ENCODE results near the gene MACROD2. TPM values are rescaled to one million over a fixed set of nuclear protein-coding genes. Genes with fewer than 3 reads are reported as not detected.

The MACROD2 gene
- total RNA-seq, 4 donors from 2014 or later, result 4.6 to 33.0 (median 8.3) TPM

DNA sequence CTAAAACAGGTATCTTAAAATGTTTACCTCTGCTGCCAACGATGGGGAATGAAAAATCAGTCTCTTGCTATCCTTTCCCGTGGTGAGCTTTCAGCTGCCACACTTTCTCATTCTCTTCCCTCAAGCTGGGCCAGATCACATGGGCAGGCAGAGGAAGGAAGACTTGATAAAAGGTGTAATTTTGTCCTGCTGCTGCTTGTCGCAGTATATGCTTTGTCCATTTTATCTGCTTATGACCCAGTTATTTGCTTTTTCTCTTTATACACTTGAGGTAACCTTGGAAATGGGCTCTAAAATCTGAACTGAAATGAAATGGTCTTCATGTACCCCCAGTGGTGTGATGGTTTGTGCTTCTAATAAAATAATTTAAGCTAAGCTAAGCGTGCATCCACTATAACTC, 1038.0 kb downstream of the MACROD2 start:
- Histone ChIP-seq H3K36me3 (no peaks in the 10 kb centered on the region), H3K4me1 (no peaks in the 10 kb centered on the region), H3K4me3 (no peak overlapping the region), H3K27me3 (no peaks in the 10 kb centered on the region), H3K9me3 (no peaks in the 10 kb centered on the region), H3K27ac (no peak overlapping the region)
- intact Hi-C loops (cut with DNase I; ENCODE audit: low total_unique reads) (loop anchor here (5.0 kb wide), 1 partner anchor 854 kb away; no protein-coding TSS in a partner anchor), in situ Hi-C loops (cut with MboI; ENCODE audit: low pct_ligation_motif_present in 1 of 4, low pct_unique_long_range_greater_than_20kb in 1 of 4, low sequenced_read_pairs in 3 of 4) (no loop called here)
- WGBS, 2 donors (ENCODE audit: low coverage in 1 of 2), result 71 to 76% methylated on average over 4 of the region's 4 CpGs
- TF ChIP-seq EP300 (IDR thresholded peaks at IDR 0.05; ENCODE audit: low read depth) (no peak), POLR2AphosphoS5 (IDR thresholded peaks at IDR 0.05) (no peak), POLR2A (IDR thresholded peaks at IDR 0.05) (no peak)
- TF ChIP-seq, protein P1, sequence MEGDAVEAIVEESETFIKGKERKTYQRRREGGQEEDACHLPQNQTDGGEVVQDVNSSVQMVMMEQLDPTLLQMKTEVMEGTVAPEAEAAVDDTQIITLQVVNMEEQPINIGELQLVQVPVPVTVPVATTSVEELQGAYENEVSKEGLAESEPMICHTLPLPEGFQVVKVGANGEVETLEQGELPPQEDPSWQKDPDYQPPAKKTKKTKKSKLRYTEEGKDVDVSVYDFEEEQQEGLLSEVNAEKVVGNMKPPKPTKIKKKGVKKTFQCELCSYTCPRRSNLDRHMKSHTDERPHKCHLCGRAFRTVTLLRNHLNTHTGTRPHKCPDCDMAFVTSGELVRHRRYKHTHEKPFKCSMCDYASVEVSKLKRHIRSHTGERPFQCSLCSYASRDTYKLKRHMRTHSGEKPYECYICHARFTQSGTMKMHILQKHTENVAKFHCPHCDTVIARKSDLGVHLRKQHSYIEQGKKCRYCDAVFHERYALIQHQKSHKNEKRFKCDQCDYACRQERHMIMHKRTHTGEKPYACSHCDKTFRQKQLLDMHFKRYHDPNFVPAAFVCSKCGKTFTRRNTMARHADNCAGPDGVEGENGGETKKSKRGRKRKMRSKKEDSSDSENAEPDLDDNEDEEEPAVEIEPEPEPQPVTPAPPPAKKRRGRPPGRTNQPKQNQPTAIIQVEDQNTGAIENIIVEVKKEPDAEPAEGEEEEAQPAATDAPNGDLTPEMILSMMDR (IDR thresholded peaks at IDR 0.05), result no peak
- no peak for DNase-seq

DNA sequence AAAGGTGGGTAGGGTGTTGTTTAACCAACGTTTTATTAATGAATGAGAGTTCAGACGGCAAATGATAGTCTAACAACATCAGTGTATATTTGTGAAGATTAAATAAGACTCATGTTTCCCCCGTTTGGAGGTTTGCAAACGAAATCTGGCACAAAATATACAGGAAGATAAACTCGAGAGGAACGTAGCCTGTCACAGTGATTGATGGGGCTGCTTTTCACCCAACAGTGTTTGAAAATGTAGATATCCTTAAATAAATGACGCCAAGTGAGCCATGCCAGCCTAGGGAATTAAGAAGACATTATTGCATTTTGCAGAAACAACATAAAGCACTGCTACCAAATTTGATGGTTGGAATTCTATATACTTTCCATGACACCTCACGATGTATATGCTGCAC, 1038.6 kb downstream of the MACROD2 start:
- no peak overlapping the region for H3K27ac ChIP-seq
- no peak for TF ChIP-seq POLR2A (IDR thresholded peaks at IDR 0.05)
- no peak for TF ChIP-seq EP300 (IDR thresholded peaks at IDR 0.05; ENCODE audit: low read depth)
- TF ChIP-seq POLR2AphosphoS5 (IDR thresholded peaks at IDR 0.05), result no peak
- TF ChIP-seq, protein P1 (IDR thresholded peaks at IDR 0.05), result no peak
- WGBS, 2 donors (ENCODE audit: low coverage in 1 of 2), result 49 to 51% methylated on average over 8 of the region's 8 CpGs
- H3K9me3 ChIP-seq, result no peaks in the 10 kb centered on the region
- in situ Hi-C loops (cut with MboI; ENCODE audit: low pct_ligation_motif_present in 1 of 4, low pct_unique_long_range_greater_than_20kb in 1 of 4, low sequenced_read_pairs in 3 of 4), result no loop called here
- H3K36me3 ChIP-seq, result no peaks in the 10 kb centered on the region
- no peak for DNase-seq
- no peak overlapping the region for H3K4me3 ChIP-seq
- intact Hi-C loops (cut with DNase I; ENCODE audit: low total_unique reads), result loop anchor here (5.0 kb wide), 1 partner anchor 853 kb away; no protein-coding TSS in a partner anchor
- H3K27me3 ChIP-seq, result no peaks in the 10 kb centered on the region
- no peaks in the 10 kb centered on the region for H3K4me1 ChIP-seq

GRCh38 chr20:15036948-15037347, 1041.6 kb downstream of the MACROD2 start:
- 75 to 89% methylated on average over 3 of the region's 3 CpGs for WGBS, 2 donors (ENCODE audit: low coverage in 1 of 2)
- Histone ChIP-seq H3K27ac (no peak overlapping the region), H3K4me3 (no peak overlapping the region), H3K9me3 (no peaks in the 10 kb centered on the region), H3K27me3 (no peaks in the 10 kb centered on the region), H3K4me1 (no peaks in the 10 kb centered on the region), H3K36me3 (no peaks in the 10 kb centered on the region)
- no peak for DNase-seq
- in situ Hi-C loops (cut with MboI; ENCODE audit: low pct_ligation_motif_present in 1 of 4, low pct_unique_long_range_greater_than_20kb in 1 of 4, low sequenced_read_pairs in 3 of 4), result no loop called here
- no peak for TF ChIP-seq EP300 (IDR thresholded peaks at IDR 0.05; ENCODE audit: low read depth)
- TF ChIP-seq POLR2AphosphoS5 (IDR thresholded peaks at IDR 0.05), result no peak
- TF ChIP-seq POLR2A (IDR thresholded peaks at IDR 0.05), result no peak
- TF ChIP-seq, protein P1 (IDR thresholded peaks at IDR 0.05), result no peak
- intact Hi-C loops (cut with DNase I; ENCODE audit: low total_unique reads), result no loop called here

DNA sequence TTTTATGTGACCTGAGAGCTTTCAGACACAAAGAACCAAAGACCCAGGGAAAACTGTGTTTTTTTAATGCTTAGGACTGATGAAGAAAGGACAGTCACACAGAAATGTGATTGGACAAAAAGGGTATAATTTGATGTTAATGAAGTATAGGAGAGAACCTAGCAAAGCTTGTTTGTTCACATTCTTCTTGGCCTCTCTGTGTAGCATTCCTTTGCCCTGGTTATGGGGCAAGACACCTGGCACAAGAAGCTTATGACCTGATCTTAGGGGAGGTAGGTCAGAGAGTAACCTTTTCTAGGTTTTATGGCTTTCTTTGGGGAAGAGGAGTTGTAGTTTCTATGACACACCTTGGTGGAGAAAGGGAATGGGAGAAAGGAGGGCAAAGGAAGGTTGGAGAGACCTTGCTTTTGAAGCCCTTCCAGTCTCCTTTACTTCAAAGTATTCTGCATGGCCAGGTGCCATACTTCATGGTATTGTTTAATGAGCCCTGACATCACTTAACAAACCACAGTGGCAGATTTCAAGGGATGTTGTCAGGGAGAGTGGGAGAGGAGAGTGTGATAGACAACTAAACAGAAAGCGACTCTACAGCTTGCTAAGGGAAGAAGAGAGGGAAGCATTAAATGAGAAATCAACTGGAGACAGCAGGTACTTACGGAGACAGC, 1043.9 kb downstream of the MACROD2 start:
- H3K27me3 ChIP-seq, result no peaks in the 10 kb centered on the region
- H3K9me3 ChIP-seq, result no peaks in the 10 kb centered on the region
- in situ Hi-C loops (cut with MboI; ENCODE audit: low pct_ligation_motif_present in 1 of 4, low pct_unique_long_range_greater_than_20kb in 1 of 4, low sequenced_read_pairs in 3 of 4) (no loop called here), intact Hi-C loops (cut with DNase I; ENCODE audit: low total_unique reads) (no loop called here)
- H3K4me1 ChIP-seq, result no peaks in the 10 kb centered on the region
- H3K27ac ChIP-seq, result no peak overlapping the region
- H3K36me3 ChIP-seq, result no peaks in the 10 kb centered on the region
- no peak for DNase-seq
- 89% methylated on average over 2 of the region's 2 CpGs; no CpG with 5 or more reads in 1 of the 2 donors for WGBS, 2 donors (ENCODE audit: low coverage in 1 of 2)
- TF ChIP-seq, protein P1 (IDR thresholded peaks at IDR 0.05), result no peak
- TF ChIP-seq EP300 (IDR thresholded peaks at IDR 0.05; ENCODE audit: low read depth), result no peak
- TF ChIP-seq POLR2AphosphoS5 (IDR thresholded peaks at IDR 0.05), result no peak
- no peak for TF ChIP-seq POLR2A (IDR thresholded peaks at IDR 0.05)
- no peak overlapping the region for H3K4me3 ChIP-seq
